ENCODE data around the gene FXYD5.
"Not testable (repeated sequence)": the region's sequence is repeated elsewhere in the genome, so short reads cannot be mapped to it uniquely, and the experiment has no call there.

FXYD5 gene

GRCh38 chr19:35194012-35194984 lies 39.8 kb downstream of the FXYD5 start:
- DNase-seq = no peak

- DNase-seq = no peak
These were observed 41.3 kb downstream of the FXYD5 start for GRCh38 chr19:35195830-35196229.

- not testable (repeated sequence) for DNase-seq
These were observed 42.3 kb downstream of the FXYD5 start for GRCh38 chr19:35196861-35197260.

DNA sequence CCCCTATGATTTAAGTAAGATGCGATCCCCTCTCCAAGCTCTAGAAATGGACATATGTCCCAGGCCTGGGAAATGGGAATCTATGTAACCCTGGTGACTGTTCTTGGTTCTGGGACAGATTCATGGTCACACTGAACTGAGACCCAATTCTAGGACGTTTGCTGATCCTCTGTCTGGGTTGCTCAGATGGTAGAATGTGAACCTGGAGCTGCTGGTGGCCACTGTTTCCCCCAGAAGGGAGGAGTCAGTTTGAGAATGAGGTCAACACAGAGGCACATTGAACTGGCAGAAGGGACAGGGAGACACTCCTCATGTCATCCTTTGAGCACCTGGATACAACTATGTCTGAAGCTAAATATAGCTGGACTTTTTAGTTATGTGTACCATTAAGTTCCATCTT lies 44.9 kb downstream of the FXYD5 start:
- DNase-seq = no peak

- no peak for DNase-seq
These were observed 48.5 kb downstream of the FXYD5 start for GRCh38 chr19:35202722-35203688.

GRCh38 chr19:35204799-35205732 lies 50.5 kb downstream of the FXYD5 start:
- DNase-seq = no peak

GRCh38 chr19:35205733-35206323 lies 51.3 kb downstream of the FXYD5 start:
- DNase-seq = no peak

DNA sequence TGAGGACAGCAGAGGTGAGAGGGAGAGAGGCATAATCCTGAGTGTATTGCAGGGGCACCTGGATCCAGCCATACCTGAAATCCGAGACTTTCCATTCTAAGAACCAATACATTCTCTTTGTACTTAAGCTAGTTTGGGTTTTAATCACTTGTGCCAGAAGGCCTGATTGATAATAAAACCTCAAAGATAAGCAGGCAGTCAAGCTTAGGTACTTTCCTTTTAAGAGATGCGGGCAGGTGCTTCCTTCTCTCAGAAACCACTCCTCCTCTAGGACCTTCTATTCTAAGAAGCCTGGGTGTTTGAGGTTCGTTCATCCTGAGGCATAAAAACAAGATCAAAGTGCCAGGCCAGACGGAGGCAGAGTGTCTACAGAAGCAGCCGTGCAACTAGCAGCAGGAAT lies 51.8 kb downstream of the FXYD5 start:
- DNase-seq = no peak

GRCh38 chr19:35206855-35207254 lies 52.3 kb downstream of the FXYD5 start:
- DNase-seq = no peak

GRCh38 chr19:35207391-35207871 lies 52.9 kb downstream of the FXYD5 start:
- no peak for DNase-seq

- DNase-seq = no peak
These were observed 53.6 kb downstream of the FXYD5 start for GRCh38 chr19:35208121-35208520.

- DNase-seq = no peak
These were observed 55.1 kb downstream of the FXYD5 start for GRCh38 chr19:35209646-35210045.

DNA sequence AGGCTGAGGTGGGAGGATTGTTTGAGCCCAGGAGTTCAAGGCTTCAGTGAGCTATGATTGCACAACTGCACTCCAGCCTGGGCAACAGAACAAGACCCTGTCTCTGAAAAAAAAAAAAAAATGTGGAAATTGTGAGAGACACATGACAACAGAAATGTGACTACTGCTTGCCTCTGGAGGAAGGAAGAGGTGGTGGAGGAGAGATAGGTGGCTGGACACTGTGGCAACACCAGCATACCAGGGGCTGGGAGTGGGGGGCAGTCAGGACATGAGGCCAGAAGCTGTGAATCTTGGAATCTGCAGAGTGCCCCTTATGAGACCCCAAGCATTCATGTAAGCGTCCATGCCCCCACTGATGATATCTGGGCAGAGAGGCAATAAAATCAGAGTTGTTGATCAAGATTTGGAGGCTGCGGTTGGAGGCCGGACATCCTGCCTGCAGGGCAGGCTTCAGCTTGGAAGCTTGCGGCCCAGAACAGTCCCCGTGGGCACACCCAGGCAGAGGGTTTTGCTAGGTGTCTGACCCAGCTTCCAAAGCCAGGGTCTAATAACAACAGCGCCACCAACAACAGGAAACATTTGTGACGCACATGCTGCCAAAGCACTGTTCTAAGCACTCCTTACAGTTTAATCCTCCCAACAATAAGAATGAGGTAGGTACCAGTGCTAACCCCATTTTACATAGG lies 57.2 kb downstream of the FXYD5 start:
- DNase-seq = no peak

DNA sequence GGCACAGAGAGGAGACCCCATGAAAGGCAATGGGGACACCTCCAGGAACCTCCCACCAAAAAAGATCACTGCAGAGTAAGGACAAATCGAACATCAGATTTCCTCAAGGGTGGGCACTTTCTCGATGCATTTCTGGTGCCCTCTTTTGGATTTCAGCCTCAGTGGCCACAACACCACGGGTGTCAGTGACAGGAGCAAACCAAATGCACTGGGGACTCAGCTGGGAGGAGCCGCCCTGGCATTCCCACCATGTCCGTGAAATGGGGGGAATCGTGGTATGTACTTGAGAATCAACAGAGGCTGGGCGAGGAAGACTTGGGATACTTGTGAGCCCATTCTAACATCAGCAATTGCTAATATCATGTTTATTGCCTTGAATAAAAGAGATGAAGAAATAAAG lies 57.7 kb downstream of the FXYD5 start:
- DNase-seq = no peak

- peak; percentile 37 for DNase-seq
These were observed 59.4 kb downstream of the FXYD5 start for GRCh38 chr19:35213663-35214632.

- DNase-seq = no peak
These were observed 60.4 kb downstream of the FXYD5 start for GRCh38 chr19:35214766-35215422.

GRCh38 chr19:35216016-35216832 lies 61.7 kb downstream of the FXYD5 start:
- no peak for DNase-seq

Data from NCI-H1436 (cell line).